CD4-positive, alpha-beta memory T cell (primary cell): ENCODE data around the gene NF2. TPM values are rescaled to one million over a fixed set of nuclear protein-coding genes. Genes with fewer than 3 reads are reported as not detected.
"Not testable (repeated sequence)": the region's sequence is repeated elsewhere in the genome, so short reads cannot be mapped to it uniquely, and the experiment has no call there.

Experiments
- CTCF ChIA-PET: fragments of 350-600 bp; sonication (Branson Sonifier 250); formaldehyde crosslinking; loops from one replicate; lab custom pipeline; 2021; ENCODE audit warnings: inconsistent platforms; ENCODE audit not compliant: partially characterized antibody; lab: Charles Lee
- POLR2A ChIA-PET: fragments of 350-600 bp; sonication (Branson Sonifier 250); formaldehyde crosslinking; loops from one replicate; lab custom pipeline; 2021; ENCODE audit not compliant: partially characterized antibody; lab: Charles Lee
- DNase-seq, 5 donors: peaks; one replicate each; pipeline versions ENCODE4 v3.0.0 to v3.0.0-alpha.2; 2020 to 2022; ENCODE audit warnings: mixed read lengths in 1 of 5
- H3K27ac ChIP-seq: one replicate; pipeline ENCODE4 v1.7.0; 2013; ENCODE audit warnings: low read depth, low read length
- H3K27me3 ChIP-seq: 2 replicates; pipeline ENCODE4 v1.7.0; 2013; ENCODE audit warnings: mild to moderate bottlenecking, low read length, moderate library complexity; ENCODE audit not compliant: insufficient read depth
- H3K36me3 ChIP-seq: 2 replicates; pipeline ENCODE4 v1.7.0; 2013; ENCODE audit warnings: mild to moderate bottlenecking, low read length, moderate library complexity; ENCODE audit not compliant: insufficient read depth
- H3K4me1 ChIP-seq: 2 replicates; pipeline ENCODE4 v1.7.0; 2013; ENCODE audit warnings: mild to moderate bottlenecking, low read length, moderate library complexity; ENCODE audit not compliant: insufficient read depth
- H3K4me3 ChIP-seq, 2 donors: one replicate each; pipeline ENCODE4 v1.7.0; 2013; ENCODE audit warnings: low read length in 2 of 2, mild to moderate bottlenecking in 1 of 2
- H3K9me3 ChIP-seq, 2 donors: one replicate each; pipeline ENCODE4 v1.7.0; 2013; ENCODE audit warnings: low read length in 2 of 2, control low read depth in 1 of 2; ENCODE audit not compliant: control insufficient read depth in 1 of 2
- H3K27ac Mint-ChIP-seq, 7 donors: one replicate each; pipeline ENCODE4 v1.8.0; 2020 to 2021; ENCODE audit warnings: mixed read lengths in 7 of 7, mild to moderate bottlenecking in 6 of 7, inconsistent platforms in 3 of 7, moderate library complexity in 3 of 7
- H3K27me3 Mint-ChIP-seq, 2 donors: one replicate each; pipeline ENCODE4 v1.8.0; 2020 to 2021; ENCODE audit warnings: mixed read lengths in 2 of 2
- H3K36me3 Mint-ChIP-seq, 2 donors: one replicate each; pipeline ENCODE4 v1.8.0; 2020 to 2021; ENCODE audit warnings: mixed read lengths in 2 of 2, inconsistent platforms in 1 of 2, mild to moderate bottlenecking in 1 of 2
- H3K4me1 Mint-ChIP-seq, 4 donors: one replicate each; pipeline ENCODE4 v1.8.0; 2020 to 2021; ENCODE audit warnings: mixed read lengths in 4 of 4, mild to moderate bottlenecking in 1 of 4
- H3K4me3 Mint-ChIP-seq, 8 donors: one replicate each; pipeline ENCODE4 v1.8.0; 2020 to 2021; ENCODE audit warnings: mixed read lengths in 8 of 8, mild to moderate bottlenecking in 7 of 8, moderate library complexity in 6 of 8, inconsistent platforms in 3 of 8
- H3K9me3 Mint-ChIP-seq, 8 donors: one replicate each; pipeline ENCODE4 v1.8.0; 2020 to 2021; ENCODE audit warnings: mixed read lengths in 8 of 8, mild to moderate bottlenecking in 5 of 8, inconsistent platforms in 3 of 8, moderate library complexity in 1 of 8
- intact Hi-C: fragments of 100-400 bp; cut with micrococcal nuclease; formaldehyde crosslinking; loops from one replicate; pipeline ENCODE4 v1.15.1; 2023
- polyA plus RNA-seq, 2 donors: library from polyadenylated mRNA; unstranded; fragments of 300-500 nt; fragmentation: Illumina TruSeq; gene quantifications; one replicate each; pipeline ENCODE4 v1.2.3, GENCODE V29; 2021
- total RNA-seq, 2 experiments: library from RNA; stranded (reverse); gene quantifications; one replicate each; pipeline ENCODE4 v1.2.3, GENCODE V29; 2021

The NF2 gene
- total and polyA plus RNA-seq, 4 experiments from 2014 or later, result 11.7 to 31.4 (median 24.2) TPM

DNA sequence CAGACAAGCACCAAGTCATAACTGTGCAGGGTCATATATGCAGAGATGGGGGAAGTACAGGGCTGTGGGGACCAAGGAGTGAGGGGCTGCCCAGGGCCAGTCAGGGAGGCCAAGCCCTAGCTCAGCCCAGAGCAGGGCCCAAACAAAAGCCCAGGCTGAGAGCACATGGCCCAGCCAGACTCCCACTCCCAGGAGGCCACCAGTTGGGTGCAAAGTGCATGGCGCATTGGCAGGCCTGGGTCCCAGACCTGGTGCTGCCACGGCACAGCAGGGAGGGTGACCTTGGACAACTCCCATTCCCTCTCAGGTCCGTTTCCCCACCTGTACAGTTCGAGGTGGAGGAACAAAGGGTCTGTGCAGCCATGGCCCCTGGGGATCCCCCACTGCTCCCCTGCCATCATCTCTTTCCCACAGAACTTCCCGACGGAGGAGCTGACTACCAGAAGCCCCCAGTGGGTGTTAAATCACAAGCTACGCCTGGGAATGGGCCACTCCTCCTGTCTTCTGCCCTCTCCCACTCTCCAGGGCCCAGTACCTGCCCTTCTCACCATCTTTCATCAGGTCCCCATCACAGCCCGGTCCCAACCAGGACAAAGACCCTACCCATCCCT is 23.1 kb upstream of the NF2 start:
- intact Hi-C loops, result loop anchor here (2.0 kb wide), 1 partner anchor 258 kb away; the partner anchor contains the start of gene ASCC2
- Mint-ChIP-seq H3K4me3 (peak overlapping the region; percentile 90 to 97 (median 95)), H3K9me3 (no peaks in the 10 kb centered on the region), H3K27ac (peak overlapping the region; percentile 85 to 95 (median 94)), H3K27me3 (no peaks in the 10 kb centered on the region), H3K4me1 (peaks cover 5 to 26% (median 14%) of the 10 kb centered on the region in 4 donors), H3K36me3 (peaks cover 0 to 2% of the 10 kb centered on the region in 2 donors)
- no peaks in the 10 kb centered on the region for H3K36me3 ChIP-seq
- ChIA-PET POLR2A (interaction anchor here (1.7 to 1.8 kb wide), 2 partner anchors 24 to 27 kb away, joined by 8 to 11 read pairs; partner anchors contain the start of gene THOC5), CTCF (interaction anchor here (0.6 kb wide), 1 partner anchor 285 kb away, joined by 3 read pairs; no protein-coding TSS in a partner anchor)
- H3K9me3 ChIP-seq, result no peaks in the 10 kb centered on the region
- DNase-seq, result peak in 1 of 5 donors; percentile 5
- peak overlapping the region in 1 of 2 donors; percentile 61 for H3K4me3 ChIP-seq
- H3K27ac ChIP-seq, result peak overlapping the region; percentile 58
- peaks cover 14% of the 10 kb centered on the region for H3K4me1 ChIP-seq
- no peaks in the 10 kb centered on the region for H3K27me3 ChIP-seq

DNA sequence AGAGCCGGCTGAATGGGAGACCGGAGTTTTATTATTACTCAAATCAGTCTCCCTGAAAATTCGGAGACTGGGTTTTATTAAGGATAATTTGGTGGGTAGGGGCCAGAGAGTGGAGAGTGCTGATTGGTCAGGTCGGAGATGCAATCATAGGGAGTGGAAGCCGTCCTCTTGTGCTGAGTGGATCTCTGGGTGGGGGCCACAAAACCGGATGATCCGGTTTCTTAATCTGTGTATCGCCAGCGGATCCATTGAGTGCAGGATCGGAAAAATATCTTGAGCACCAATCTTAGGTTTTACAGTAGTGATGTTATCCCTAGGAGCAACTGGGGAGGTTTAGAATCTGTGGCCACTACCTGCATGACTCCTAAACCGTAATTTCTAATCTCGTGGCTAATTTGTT is 21.6 kb upstream of the NF2 start:
- DNase-seq, result no peak
- Histone ChIP-seq H3K4me3 (no peak overlapping the region), H3K27me3 (no peaks in the 10 kb centered on the region), H3K9me3 (no peaks in the 10 kb centered on the region), H3K27ac (no peak overlapping the region), H3K36me3 (no peaks in the 10 kb centered on the region), H3K4me1 (peaks cover 14% of the 10 kb centered on the region)
- ChIA-PET CTCF (interaction anchor here (0.6 to 0.7 kb wide), 2 partner anchors 15 to 23 kb away, joined by 3 to 4 read pairs; no protein-coding TSS in a partner anchor), POLR2A (interaction anchor here (1.7 kb wide), 1 partner anchor 28 kb away, joined by 11 read pairs; the partner anchor contains the start of gene THOC5)
- Mint-ChIP-seq H3K4me1 (peaks cover 5 to 26% (median 14%) of the 10 kb centered on the region in 4 donors), H3K36me3 (peaks cover 0 to 2% of the 10 kb centered on the region in 2 donors), H3K27ac (peak overlapping the region in 6 of 7 donors; percentile 61 to 95 (median 82)), H3K27me3 (no peaks in the 10 kb centered on the region), H3K9me3 (no peaks in the 10 kb centered on the region), H3K4me3 (peak overlapping the region; percentile 93 to 97 (median 96))
- intact Hi-C loops, result loop anchor here (1.0 to 2.0 kb wide), 3 partner anchors 22 to 257 kb away; partner anchors contain the start of genes ASCC2, NF2 and THOC5

DNA sequence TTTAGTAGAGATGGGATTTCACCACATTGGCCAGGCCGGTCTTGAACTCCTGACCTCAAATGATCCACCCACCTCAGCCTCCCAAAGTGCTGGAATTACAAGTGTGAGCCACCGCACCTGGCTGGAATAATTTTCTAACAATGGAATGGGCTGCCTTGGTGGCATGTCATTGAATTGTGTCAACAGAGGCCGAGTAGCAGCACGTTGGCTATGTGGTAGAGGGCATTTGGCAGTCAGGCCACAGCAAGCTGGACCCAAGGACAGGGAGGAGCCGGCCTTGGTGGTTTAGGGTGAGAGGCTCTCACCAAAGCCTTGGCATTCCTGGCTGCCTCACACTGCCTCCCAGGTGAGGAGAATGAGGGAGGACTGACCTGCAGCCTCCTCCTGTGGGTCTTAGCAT is 18.5 kb upstream of the NF2 start:
- no peaks in the 10 kb centered on the region for H3K27me3 Mint-ChIP-seq
- H3K27ac ChIP-seq, result no peak overlapping the region
- no peaks in the 10 kb centered on the region for H3K9me3 Mint-ChIP-seq
- H3K4me3 ChIP-seq, result no peak overlapping the region
- peaks cover 14% of the 10 kb centered on the region for H3K4me1 ChIP-seq
- H3K4me1 Mint-ChIP-seq, result peaks cover 6 to 24% (median 12%) of the 10 kb centered on the region in 4 donors
- no peak for DNase-seq
- H3K27me3 ChIP-seq, result no peaks in the 10 kb centered on the region
- intact Hi-C loops, result no loop called here
- CTCF ChIA-PET, result interaction anchor here (0.6 to 0.7 kb wide), 2 partner anchors 17 to 200 kb away, joined by 3 read pairs; no protein-coding TSS in a partner anchor
- H3K36me3 Mint-ChIP-seq, result peaks cover 0 to 2% of the 10 kb centered on the region in 2 donors
- H3K9me3 ChIP-seq, result no peaks in the 10 kb centered on the region
- no peak overlapping the region for H3K4me3 Mint-ChIP-seq
- no peak overlapping the region for H3K27ac Mint-ChIP-seq
- POLR2A ChIA-PET, result no interaction called here
- no peaks in the 10 kb centered on the region for H3K36me3 ChIP-seq

DNA sequence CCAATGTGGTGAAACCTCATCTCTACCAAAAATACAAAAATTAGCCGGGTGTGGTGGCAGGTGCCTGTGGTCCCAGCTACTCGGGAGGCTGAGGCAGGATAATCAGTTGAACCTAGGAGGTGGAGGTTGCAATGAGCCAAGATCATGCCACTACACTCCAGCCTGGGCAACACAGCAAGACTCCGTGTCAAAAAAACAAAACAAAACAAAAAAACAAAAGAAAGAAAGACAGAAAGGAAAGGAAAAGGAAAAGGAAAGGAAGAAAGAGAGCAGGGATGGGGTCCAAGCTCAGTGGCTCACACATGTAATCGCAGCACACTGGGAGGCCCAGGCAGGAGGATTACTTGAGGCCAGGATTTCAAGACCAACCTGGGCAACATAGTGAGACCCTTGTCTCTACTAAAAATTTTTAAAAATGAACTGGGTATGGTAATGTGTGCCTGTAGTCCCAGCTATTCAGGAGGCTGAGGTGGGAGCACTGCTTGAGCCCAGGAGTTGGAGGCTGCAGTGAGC is 17.2 kb upstream of the NF2 start:
- H3K9me3 Mint-ChIP-seq, H3K4me3 Mint-ChIP-seq, H3K27me3 Mint-ChIP-seq, H3K27me3 ChIP-seq, H3K4me3 ChIP-seq, H3K9me3 ChIP-seq, H3K36me3 Mint-ChIP-seq, H3K36me3 ChIP-seq, H3K27ac ChIP-seq, intact Hi-C loops, DNase-seq: not testable (repeated sequence)
- Mint-ChIP-seq H3K27ac (peak overlapping the region in 2 of 7 donors; percentile 36 to 43), H3K4me1 (peaks cover 10 to 20% (median 16%) of the 10 kb centered on the region in 4 donors)
- POLR2A ChIA-PET, result interaction anchor here (0.8 kb wide), 1 partner anchor 33 kb away, joined by 3 read pairs; the partner anchor contains the start of gene THOC5
- CTCF ChIA-PET, result interaction anchor here (0.7 to 2.7 kb wide), 2 partner anchors 31 to 1503 kb away, joined by 3 to 6 read pairs; no protein-coding TSS in a partner anchor
- H3K4me1 ChIP-seq, result peaks cover 13% of the 10 kb centered on the region

DNA sequence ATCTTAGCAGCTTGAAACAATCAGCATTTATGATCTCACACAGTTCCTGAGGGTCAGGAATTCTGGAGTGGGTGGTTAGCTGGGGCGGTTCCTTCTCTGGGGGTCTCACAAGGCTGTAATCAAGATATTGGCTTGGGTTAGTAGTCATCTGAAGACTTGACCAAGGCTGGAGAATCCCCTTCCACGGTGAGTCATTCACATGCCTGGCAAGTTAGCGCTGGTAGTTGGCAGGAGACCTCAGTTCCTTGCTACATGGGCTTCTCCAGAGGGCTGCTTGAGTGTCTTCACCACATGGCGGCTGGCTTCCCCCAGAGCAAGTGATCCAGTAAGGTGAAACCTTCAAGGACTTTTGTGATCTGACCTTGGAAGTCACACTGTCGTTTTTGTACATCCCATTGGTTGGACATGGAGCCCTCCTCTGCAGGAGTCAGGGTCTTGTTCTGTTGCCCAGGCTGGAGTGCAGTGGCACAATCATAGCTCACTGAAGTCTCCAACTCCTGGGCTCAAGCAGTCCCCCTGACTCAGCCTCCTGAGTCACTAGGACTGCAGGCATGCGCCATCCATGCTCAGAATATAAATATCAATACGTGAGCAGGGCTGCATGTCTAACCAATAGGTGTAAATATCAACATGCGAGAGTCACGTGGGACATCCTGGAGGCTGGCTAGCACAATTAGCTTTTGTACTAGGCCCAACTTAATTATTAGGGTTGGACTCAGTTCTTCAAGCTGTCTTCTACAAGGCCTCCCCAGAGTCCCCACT is 15.3 kb upstream of the NF2 start:
- ChIA-PET POLR2A (interaction anchor here (0.6 to 2.3 kb wide), 4 partner anchors 9 to 34 kb away, joined by 3 to 11 read pairs (median 4); partner anchors contain the start of genes NF2 and THOC5), CTCF (interaction anchor here (1.1 to 6.4 kb wide), 9 partner anchors 10 to 504 kb away, joined by 3 to 49 read pairs (median 6); partner anchors contain the start of gene NF2)
- Mint-ChIP-seq H3K4me3 (no peak overlapping the region), H3K36me3 (no peaks in the 10 kb centered on the region), H3K27me3 (no peaks in the 10 kb centered on the region), H3K27ac (peak overlapping the region in 3 of 7 donors; percentile 18 to 60 (median 46)), H3K9me3 (no peaks in the 10 kb centered on the region), H3K4me1 (peaks cover 8 to 12% (median 10%) of the 10 kb centered on the region in 4 donors)
- Histone ChIP-seq H3K4me1 (peaks cover 8% of the 10 kb centered on the region), H3K4me3 (no peak overlapping the region), H3K36me3 (no peaks in the 10 kb centered on the region), H3K27ac (no peak overlapping the region), H3K27me3 (no peaks in the 10 kb centered on the region), H3K9me3 (no peaks in the 10 kb centered on the region)
- no peak for DNase-seq
- intact Hi-C loops, result no loop called here

DNA sequence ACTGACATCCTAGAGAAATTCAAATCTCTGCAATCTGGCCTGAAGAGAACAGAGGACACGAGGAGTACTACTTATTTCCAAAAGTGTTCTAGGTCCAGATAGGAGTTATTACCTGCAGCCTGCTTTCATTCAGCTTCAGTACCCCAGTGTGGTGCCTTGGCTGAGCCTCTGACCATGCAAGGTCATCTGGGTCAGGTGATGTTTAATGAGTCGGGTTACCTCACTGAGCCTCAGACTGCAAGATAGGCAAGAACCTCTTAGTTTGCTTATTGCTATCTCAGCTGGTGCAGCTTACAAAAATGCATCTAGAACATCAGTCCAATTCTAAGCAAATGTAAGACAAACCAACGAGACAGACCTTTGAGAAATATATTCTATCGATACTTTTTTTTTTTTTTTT is 9.5 kb upstream of the NF2 start:
- Histone ChIP-seq H3K27ac (no peak overlapping the region), H3K4me3 (no peak overlapping the region), H3K27me3 (no peaks in the 10 kb centered on the region), H3K4me1 (peaks cover 8% of the 10 kb centered on the region), H3K36me3 (no peaks in the 10 kb centered on the region), H3K9me3 (no peaks in the 10 kb centered on the region)
- POLR2A ChIA-PET, result interaction anchor here (0.7 to 1.3 kb wide), 3 partner anchors 10 to 589 kb away, joined by 3 to 4 read pairs (median 3); partner anchors contain the start of gene NF2
- no peak for DNase-seq
- no peaks in the 10 kb centered on the region for H3K9me3 Mint-ChIP-seq
- H3K27me3 Mint-ChIP-seq, result no peaks in the 10 kb centered on the region
- H3K36me3 Mint-ChIP-seq, result no peaks in the 10 kb centered on the region
- H3K4me1 Mint-ChIP-seq, result peaks cover 10 to 18% (median 13%) of the 10 kb centered on the region in 4 donors
- intact Hi-C loops, result no loop called here
- CTCF ChIA-PET, result interaction anchor here (0.8 to 2.6 kb wide), 2 partner anchors 11 to 32 kb away, joined by 3 to 10 read pairs; no protein-coding TSS in a partner anchor
- H3K4me3 Mint-ChIP-seq, result no peak overlapping the region
- peak overlapping the region in 1 of 7 donors; percentile 42 for H3K27ac Mint-ChIP-seq
